Measurements from ENCODE around the gene ST6GALNAC3. TPM values are rescaled to one million over a fixed set of nuclear protein-coding genes. Genes with fewer than 3 reads are reported as not detected.

ST6GALNAC3 gene
- total RNA-seq, 2 donors from 2014 or later = 0.24 to 0.30 TPM

DNA sequence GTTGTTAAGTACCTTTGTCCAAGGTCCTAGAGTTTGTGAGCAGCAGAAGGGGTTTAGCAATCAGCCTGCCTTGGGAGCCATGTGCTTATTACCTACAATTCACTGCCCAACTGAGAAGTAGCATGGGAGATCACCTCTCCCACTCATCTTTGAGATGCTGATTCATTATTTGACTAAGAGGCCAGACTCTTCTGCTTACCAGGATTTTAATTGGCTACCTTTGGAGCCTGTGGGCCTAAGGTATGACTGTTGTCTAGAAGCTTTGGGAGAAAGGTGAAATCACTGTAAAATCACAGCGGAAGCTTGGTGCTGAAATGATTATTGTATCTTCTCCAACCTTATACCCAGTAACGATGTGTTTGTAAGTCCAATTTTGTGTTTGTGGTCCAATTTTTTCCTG lies 213.4 kb downstream of the ST6GALNAC3 start:
- no peak overlapping the region for H3K27ac Mint-ChIP-seq
- H3K4me3 Mint-ChIP-seq = no peak overlapping the region
- peaks cover 3% of the 10 kb centered on the region for H3K27me3 Mint-ChIP-seq
- H3K36me3 Mint-ChIP-seq (ENCODE audit: low read depth) = no peaks in the 10 kb centered on the region
- no peaks in the 10 kb centered on the region for H3K9me3 Mint-ChIP-seq
- H3K4me1 Mint-ChIP-seq = peaks cover 6% of the 10 kb centered on the region
- peak; percentile 65 for ATAC-seq (replicated peaks)

DNA sequence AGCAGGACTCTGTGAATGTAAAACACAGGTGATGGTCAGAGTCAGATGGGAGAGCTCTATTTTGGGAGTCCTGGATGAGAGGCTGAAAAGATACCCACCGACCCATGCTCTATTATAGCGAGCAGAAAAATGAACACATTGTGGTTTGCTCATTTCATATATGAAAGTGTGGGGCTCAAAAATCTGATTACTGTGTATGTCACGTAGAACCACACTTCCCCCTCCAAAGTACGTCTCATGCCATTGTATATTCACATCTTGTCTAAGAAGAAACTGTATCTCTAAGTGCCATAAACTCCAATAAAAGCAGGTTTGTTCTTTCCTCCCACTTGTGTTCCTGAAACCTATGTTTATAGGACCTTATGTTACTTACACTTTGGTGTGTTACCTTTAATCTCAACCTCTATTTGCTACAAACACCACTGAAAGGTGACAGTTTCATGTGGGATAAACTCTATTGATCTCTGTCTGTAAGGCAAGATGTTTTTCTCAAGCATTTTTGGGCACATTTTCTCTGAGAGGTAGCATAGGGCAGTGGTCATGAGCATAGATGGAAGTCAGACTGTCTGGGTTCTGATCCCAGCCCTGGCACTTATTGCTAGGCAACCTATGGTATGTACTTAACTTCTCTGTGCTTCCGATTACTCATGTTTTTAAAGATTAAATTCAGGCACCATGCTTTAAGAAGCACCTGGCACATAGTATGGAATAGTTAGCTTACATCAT lies 214.4 kb downstream of the ST6GALNAC3 start:
- ATAC-seq (replicated peaks) = peak; percentile 16
- H3K27me3 Mint-ChIP-seq = peaks cover 3% of the 10 kb centered on the region
- H3K27ac Mint-ChIP-seq = no peak overlapping the region
- H3K9me3 Mint-ChIP-seq = no peaks in the 10 kb centered on the region
- H3K4me3 Mint-ChIP-seq = no peak overlapping the region
- peaks cover 6% of the 10 kb centered on the region for H3K4me1 Mint-ChIP-seq
- H3K36me3 Mint-ChIP-seq (ENCODE audit: low read depth) = no peaks in the 10 kb centered on the region

DNA sequence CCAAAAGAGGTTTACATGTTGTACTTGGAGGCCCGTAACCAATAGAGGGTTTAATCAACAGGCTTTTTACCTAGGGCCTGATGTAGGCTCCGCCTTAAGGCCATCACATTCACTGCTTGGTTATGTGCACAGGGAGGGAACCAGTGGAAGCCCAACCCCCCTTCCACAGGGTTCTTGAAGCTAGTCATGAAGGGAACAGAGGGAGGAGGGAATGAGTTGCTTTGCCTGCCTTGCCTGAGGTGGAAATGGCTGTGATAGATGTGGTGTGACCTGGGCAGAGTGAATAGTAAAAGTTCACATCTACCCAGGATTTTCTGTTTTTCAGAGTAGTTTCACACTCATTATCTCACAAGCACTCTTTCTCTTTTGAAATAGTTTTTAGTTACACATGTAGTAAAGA lies 215.1 kb downstream of the ST6GALNAC3 start:
- H3K4me1 Mint-ChIP-seq = peaks cover 10% of the 10 kb centered on the region
- H3K27me3 Mint-ChIP-seq = peaks cover 6% of the 10 kb centered on the region
- H3K9me3 Mint-ChIP-seq = no peaks in the 10 kb centered on the region
- peak; percentile 17 for ATAC-seq (replicated peaks)
- H3K36me3 Mint-ChIP-seq (ENCODE audit: low read depth) = no peaks in the 10 kb centered on the region
- no peak overlapping the region for H3K27ac Mint-ChIP-seq
- no peak overlapping the region for H3K4me3 Mint-ChIP-seq

DNA sequence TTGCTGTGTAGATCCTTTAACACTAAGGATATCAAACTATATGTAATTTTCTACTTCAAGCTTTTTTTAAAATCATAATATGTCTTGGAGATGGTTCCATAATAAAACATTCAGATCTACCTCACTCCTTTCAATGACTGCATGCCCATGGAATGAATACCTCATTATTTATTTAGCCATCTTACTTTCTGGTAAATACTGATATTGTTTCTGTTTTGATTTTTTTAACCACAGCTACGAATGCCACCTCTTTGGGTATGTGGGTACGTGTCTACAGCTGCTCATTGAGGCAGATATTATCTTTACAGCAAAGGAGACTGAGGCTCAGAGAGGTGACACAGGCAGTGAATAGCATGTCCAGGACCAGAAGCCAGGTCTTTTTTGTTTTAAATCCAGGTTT lies 215.7 kb downstream of the ST6GALNAC3 start:
- Mint-ChIP-seq H3K27me3 (peaks cover 9% of the 10 kb centered on the region), H3K4me1 (peaks cover 16% of the 10 kb centered on the region), H3K9me3 (no peaks in the 10 kb centered on the region), H3K36me3 (ENCODE audit: low read depth) (no peaks in the 10 kb centered on the region), H3K4me3 (no peak overlapping the region), H3K27ac (no peak overlapping the region)
- ATAC-seq (replicated peaks) = no peak

DNA sequence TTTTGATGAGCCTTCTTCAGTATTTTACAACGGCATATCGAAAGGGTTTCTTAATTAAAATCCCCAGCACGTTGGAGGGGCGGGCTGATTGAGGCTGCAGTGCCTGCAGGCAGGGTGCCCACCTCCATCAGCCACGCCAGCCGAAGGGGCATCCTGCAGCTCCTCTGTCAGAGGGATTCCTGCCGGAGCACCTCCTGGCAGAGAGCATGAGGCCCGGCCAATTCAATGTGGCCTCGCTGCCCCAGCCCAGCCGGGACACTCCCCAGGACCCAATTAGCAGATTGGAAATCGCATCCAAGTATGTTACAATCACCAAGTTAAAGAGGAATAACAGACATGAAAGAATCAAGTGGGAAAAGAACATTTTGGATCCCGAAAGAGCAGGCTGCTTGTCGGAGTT lies 216.6 kb downstream of the ST6GALNAC3 start:
- H3K4me3 Mint-ChIP-seq = no peak overlapping the region

DNA sequence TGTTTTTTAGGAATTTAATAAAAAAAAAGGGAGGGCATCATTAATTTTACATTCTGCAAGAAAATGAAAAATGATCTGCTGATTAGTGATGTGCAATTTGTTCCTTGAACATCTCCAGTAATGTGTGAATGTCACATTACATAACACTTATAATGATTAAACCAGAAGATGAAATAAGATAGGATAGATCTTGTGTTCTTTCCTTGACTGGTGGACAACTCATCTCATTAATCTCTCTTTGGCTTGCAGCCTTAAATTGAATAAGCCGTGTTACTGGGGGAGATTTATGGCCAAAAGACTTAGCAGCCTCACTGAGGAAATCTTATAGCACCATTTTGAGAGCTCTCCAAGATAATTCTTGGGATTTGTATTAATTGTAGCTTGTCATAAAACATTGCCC lies 217.2 kb downstream of the ST6GALNAC3 start:
- Mint-ChIP-seq H3K36me3 (ENCODE audit: low read depth) (no peaks in the 10 kb centered on the region), H3K4me3 (no peak overlapping the region), H3K27me3 (peaks cover 11% of the 10 kb centered on the region), H3K27ac (no peak overlapping the region), H3K9me3 (no peaks in the 10 kb centered on the region), H3K4me1 (peaks cover 12% of the 10 kb centered on the region)
- ATAC-seq (replicated peaks) = no peak

More for the DNA sequence above, 216.6 kb downstream of the ST6GALNAC3 start:
- no peak for ATAC-seq (replicated peaks)
- peaks cover 11% of the 10 kb centered on the region for H3K27me3 Mint-ChIP-seq
- H3K4me1 Mint-ChIP-seq = peaks cover 12% of the 10 kb centered on the region
- no peaks in the 10 kb centered on the region for H3K36me3 Mint-ChIP-seq (ENCODE audit: low read depth)
- no peaks in the 10 kb centered on the region for H3K9me3 Mint-ChIP-seq
- H3K27ac Mint-ChIP-seq = no peak overlapping the region

DNA sequence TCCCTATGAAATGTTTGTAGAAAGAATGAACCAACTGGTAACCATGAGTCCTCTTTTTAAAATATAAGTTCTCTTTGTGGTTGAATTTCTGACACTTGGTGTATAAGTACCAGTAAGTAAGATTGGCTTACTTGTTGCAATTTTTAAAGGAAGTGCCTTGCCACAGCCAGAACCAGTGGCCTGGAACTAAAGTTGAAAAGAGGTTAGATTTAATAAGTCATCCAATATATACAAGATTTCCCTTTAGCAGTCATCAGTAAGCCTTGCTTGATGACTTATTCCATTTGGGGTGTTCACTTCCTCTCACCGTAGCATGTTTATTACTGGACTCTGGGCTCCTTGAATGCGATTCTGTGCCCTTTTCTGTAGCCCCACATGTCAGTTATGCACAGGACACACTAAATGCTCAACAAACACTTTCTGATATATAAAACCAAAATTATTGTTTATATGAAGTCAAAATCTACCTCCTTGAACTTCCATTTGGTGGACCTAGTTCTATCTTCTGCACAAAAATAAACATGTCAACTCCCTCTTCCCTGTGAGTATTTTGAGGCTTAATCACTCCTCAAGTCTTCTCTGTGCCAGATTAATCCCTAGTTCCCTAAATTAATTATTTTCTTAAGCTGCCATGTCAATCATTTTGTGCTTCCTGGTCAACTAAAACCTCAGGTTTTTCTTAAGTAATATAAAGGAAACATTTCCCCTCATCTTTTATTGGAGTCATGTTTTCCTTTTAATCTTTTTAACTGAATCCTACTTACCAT lies 218.1 kb downstream of the ST6GALNAC3 start:
- H3K4me3 Mint-ChIP-seq = no peak overlapping the region
- ATAC-seq (replicated peaks) = peak; percentile 5
- H3K4me1 Mint-ChIP-seq = peaks cover 12% of the 10 kb centered on the region
- H3K27me3 Mint-ChIP-seq = peaks cover 11% of the 10 kb centered on the region
- H3K27ac Mint-ChIP-seq = no peak overlapping the region
- no peaks in the 10 kb centered on the region for H3K9me3 Mint-ChIP-seq
- no peaks in the 10 kb centered on the region for H3K36me3 Mint-ChIP-seq (ENCODE audit: low read depth)

DNA sequence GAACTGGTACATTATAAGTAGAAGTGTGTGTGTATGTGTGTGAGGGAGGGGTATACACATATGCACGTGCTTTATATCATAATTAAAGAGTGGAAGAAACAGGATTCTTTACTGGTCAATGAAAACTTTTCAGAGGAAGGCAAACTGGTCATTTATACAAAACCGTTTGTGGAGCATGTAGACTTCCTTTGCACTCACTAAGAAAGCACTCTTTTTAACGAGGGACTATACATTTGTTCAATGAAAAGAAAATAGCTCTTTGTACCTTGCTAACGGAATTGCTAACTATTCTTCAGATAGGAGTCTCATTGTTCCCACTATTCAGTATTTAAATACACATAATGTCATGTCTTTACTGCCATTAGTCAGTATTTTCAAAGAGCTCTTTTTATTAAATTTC lies 219.3 kb downstream of the ST6GALNAC3 start:
- H3K4me1 Mint-ChIP-seq = peaks cover 12% of the 10 kb centered on the region
- H3K36me3 Mint-ChIP-seq (ENCODE audit: low read depth) = no peaks in the 10 kb centered on the region
- H3K9me3 Mint-ChIP-seq = no peaks in the 10 kb centered on the region
- H3K27me3 Mint-ChIP-seq = peaks cover 11% of the 10 kb centered on the region
- H3K27ac Mint-ChIP-seq = no peak overlapping the region
- ATAC-seq (replicated peaks) = no peak
- no peak overlapping the region for H3K4me3 Mint-ChIP-seq

DNA sequence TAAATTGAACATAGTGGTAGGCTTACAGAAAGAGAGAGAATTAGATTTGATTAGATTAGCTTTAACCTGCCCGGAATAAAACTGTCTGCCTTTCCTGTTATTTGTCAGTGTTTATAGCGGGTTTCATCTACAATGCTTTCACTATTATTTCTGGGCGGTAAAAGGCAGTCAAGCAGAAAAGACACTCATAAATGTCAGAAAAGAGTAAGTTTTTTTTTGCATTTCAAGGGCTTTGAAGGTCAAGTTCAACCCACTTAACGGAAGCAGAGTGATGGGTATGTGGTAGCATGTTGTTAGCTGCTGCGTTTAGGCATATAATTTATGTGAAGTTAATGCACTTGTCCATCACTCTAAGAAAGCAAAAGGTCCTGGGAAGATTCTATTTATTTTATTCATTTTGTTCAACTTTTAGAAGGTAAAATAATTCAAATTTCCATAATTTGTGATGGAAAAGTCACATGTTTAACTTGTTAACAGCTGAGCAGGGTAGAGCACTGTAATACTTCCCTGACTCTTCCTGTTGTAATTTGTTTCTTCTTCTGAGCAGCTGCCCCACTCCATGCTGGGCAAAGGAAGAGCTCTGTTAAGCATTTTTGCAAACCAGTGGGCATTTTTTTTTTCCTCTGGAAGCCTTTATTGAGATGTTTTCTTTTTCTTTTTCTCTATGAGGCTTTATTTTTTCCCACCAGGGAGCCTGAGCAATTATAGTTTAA lies 220.1 kb downstream of the ST6GALNAC3 start:
- H3K9me3 Mint-ChIP-seq = no peaks in the 10 kb centered on the region
- peaks cover 11% of the 10 kb centered on the region for H3K27me3 Mint-ChIP-seq
- peak; percentile 81 for ATAC-seq (replicated peaks)
- no peaks in the 10 kb centered on the region for H3K36me3 Mint-ChIP-seq (ENCODE audit: low read depth)
- peak overlapping the region; percentile 51 for H3K27ac Mint-ChIP-seq
- peaks cover 12% of the 10 kb centered on the region for H3K4me1 Mint-ChIP-seq
- H3K4me3 Mint-ChIP-seq = peak overlapping the region; percentile 62

DNA sequence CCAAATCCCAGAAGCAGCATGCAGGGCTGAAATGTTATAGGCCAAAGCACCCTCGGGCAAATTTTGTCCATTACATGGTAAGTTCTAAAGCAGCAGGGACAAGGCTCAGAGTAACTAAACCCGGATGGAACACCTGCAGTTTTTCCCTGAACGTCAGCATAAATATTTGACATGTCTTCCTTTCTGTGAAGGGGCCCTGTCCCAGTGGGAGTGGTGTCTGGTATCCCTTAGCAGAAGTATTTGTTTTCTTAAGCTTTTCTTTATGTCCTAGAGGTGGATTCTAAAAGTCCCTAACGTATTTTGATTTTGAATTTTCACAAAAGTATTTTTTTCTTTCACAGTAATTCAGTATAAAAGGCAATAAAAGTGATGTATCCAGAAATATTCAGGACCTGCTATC lies 223.9 kb downstream of the ST6GALNAC3 start:
- peaks cover 7% of the 10 kb centered on the region for H3K27me3 Mint-ChIP-seq
- ATAC-seq (replicated peaks) = no peak

DNA sequence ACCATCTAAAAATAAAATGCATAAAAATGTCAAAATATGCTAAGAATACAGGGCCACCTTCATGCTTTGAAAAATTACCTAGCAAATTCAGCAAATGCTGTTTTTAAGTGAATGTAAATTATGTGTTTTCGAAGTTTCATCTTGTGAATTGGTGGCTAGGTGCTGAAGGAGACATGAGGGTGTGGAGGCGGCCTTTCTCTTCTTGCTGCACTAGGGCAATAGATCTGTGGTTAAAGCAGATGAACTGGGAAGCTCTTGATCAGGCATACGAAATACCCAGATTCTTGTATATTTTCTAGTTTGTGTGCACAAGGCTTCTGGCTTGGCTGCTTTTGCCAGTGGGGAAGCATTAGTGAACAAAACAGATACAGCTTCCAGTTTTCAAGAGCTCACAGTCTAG lies 224.5 kb downstream of the ST6GALNAC3 start:
- no peaks in the 10 kb centered on the region for H3K36me3 Mint-ChIP-seq (ENCODE audit: low read depth)
- no peaks in the 10 kb centered on the region for H3K9me3 Mint-ChIP-seq
- H3K27ac Mint-ChIP-seq = no peak overlapping the region
- no peak overlapping the region for H3K4me3 Mint-ChIP-seq
- ATAC-seq (replicated peaks) = no peak
- H3K27me3 Mint-ChIP-seq = peaks cover 7% of the 10 kb centered on the region
- H3K4me1 Mint-ChIP-seq = peaks cover 12% of the 10 kb centered on the region

More for the DNA sequence above, 223.9 kb downstream of the ST6GALNAC3 start:
- H3K36me3 Mint-ChIP-seq (ENCODE audit: low read depth) = no peaks in the 10 kb centered on the region
- H3K4me1 Mint-ChIP-seq = peaks cover 12% of the 10 kb centered on the region
- no peaks in the 10 kb centered on the region for H3K9me3 Mint-ChIP-seq
- H3K27ac Mint-ChIP-seq = no peak overlapping the region
- no peak overlapping the region for H3K4me3 Mint-ChIP-seq

DNA sequence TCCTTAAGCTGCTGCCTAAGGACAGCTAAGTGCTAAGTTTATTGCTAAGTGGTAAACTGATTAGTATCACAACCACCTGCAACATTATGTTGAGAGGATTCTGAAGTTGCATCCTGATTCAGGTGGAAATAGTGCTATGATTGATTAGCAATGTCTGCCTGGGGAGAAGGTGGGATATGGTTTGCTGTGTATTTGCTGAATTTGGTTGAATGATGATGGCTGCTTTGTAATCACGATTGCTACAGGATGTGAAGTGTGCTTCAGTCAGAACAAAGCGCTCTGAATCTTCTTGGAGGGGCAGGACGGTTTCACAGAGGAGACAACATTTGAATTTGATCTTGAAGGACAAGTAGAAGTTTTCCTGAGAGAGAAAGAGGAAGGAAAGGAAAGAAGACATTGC lies 226.0 kb downstream of the ST6GALNAC3 start:
- H3K9me3 Mint-ChIP-seq = no peaks in the 10 kb centered on the region
- no peak overlapping the region for H3K27ac Mint-ChIP-seq
- H3K4me3 Mint-ChIP-seq = no peak overlapping the region
- no peaks in the 10 kb centered on the region for H3K36me3 Mint-ChIP-seq (ENCODE audit: low read depth)
- H3K27me3 Mint-ChIP-seq = peaks cover 5% of the 10 kb centered on the region
- ATAC-seq (replicated peaks) = no peak
- H3K4me1 Mint-ChIP-seq = no peaks in the 10 kb centered on the region

DNA sequence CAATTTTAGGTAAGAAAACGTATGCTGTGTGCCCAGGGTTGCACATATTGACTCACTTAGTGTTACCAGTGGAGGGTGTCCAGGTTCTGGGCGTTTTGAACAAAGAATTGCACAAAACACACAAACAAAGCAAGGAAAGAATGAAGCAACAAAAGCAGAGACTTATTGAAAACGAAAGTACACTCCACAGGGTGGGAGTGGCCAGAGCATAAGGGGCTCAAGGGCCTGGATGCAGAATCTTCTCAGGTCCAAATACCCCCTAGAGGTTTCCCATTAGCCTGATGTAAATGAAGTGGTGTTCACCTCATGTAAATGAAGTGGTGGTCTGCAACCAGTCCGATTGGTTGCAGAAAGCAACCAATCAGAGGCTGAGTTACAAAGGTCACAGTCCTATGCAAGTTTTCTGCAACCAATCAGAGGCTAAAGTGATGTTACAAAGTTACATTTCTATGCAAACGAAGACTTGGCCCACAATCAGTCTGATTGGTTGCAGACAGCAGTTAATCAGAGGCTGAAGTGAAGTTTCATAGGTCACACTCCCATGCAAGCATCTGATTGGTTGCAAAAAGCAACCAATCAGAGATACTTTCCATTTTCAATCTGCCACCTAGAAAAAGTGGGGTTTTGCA lies 228.3 kb downstream of the ST6GALNAC3 start:
- H3K4me3 Mint-ChIP-seq = no peak overlapping the region
- ATAC-seq (replicated peaks) = no peak
- peaks cover 5% of the 10 kb centered on the region for H3K27me3 Mint-ChIP-seq

DNA sequence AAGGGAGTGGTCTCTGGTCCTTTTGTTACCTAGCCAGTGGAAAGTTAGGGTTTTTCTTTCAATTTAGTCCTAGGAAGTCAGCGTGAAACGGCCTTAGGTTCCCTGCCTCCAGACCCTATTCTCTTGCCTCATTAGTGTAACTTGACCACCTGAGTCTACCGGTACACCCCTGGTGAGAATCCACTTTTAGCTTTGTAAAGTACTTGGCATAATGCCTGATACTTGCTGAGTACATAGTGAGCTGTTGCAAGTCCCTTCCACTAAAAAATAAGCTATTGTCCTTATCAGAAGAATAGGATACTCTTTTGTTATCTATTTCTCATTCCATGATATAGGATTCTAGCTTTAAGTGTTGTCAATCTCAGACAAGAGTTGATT lies 228.8 kb downstream of the ST6GALNAC3 start:
- Mint-ChIP-seq H3K4me1 (no peaks in the 10 kb centered on the region), H3K36me3 (ENCODE audit: low read depth) (no peaks in the 10 kb centered on the region), H3K9me3 (no peaks in the 10 kb centered on the region), H3K27me3 (peaks cover 5% of the 10 kb centered on the region), H3K4me3 (no peak overlapping the region), H3K27ac (no peak overlapping the region)
- no peak for ATAC-seq (replicated peaks)

More for the DNA sequence above, 228.3 kb downstream of the ST6GALNAC3 start:
- no peaks in the 10 kb centered on the region for H3K36me3 Mint-ChIP-seq (ENCODE audit: low read depth)
- H3K4me1 Mint-ChIP-seq = no peaks in the 10 kb centered on the region
- no peak overlapping the region for H3K27ac Mint-ChIP-seq
- no peaks in the 10 kb centered on the region for H3K9me3 Mint-ChIP-seq
